Stimulated activated memory B cell treated with anti-CD40 and anti-IgM and Interleukin-4, amounts not matched to agents 10 μg/mL and 1 μg/mL and 100 μg/mL, for 72 hours (primary cell): ENCODE results near the gene WDR59.
"Not testable (repeated sequence)": the region's sequence is repeated elsewhere in the genome, so short reads cannot be mapped to it uniquely, and the experiment has no call there.

ENCODE experiments used
- ATAC-seq: fragments of 150-1000 bp; cut with Tn5 transposase; 2 replicates; pipeline ENCODE4 v1.10.0; 2021
- H3K27ac Mint-ChIP-seq: one replicate; pipeline ENCODE4 v1.8.0; 2022; ENCODE audit warnings: mild to moderate bottlenecking, mixed read lengths
- H3K27me3 Mint-ChIP-seq: one replicate; pipeline ENCODE4 v1.8.0; 2022; ENCODE audit warnings: mixed read lengths
- H3K36me3 Mint-ChIP-seq: one replicate; pipeline ENCODE4 v1.8.0; 2022; ENCODE audit warnings: mixed read lengths
- H3K4me1 Mint-ChIP-seq: one replicate; pipeline ENCODE4 v1.8.0; 2022; ENCODE audit warnings: mixed read lengths
- H3K4me3 Mint-ChIP-seq: one replicate; pipeline ENCODE4 v1.8.0; 2022; ENCODE audit warnings: mild to moderate bottlenecking, moderate library complexity, mixed read lengths
- H3K9me3 Mint-ChIP-seq: one replicate; pipeline ENCODE4 v1.8.0; 2022; ENCODE audit warnings: mixed read lengths

WDR59 gene

GRCh38 chr16:74844041-74844980 is 140.6 kb downstream of the WDR59 start:
- H3K36me3 Mint-ChIP-seq: no peaks in the 10 kb centered on the region
- peaks cover 10% of the 10 kb centered on the region for H3K27me3 Mint-ChIP-seq
- no peaks in the 10 kb centered on the region for H3K4me1 Mint-ChIP-seq
- no peak overlapping the region for H3K4me3 Mint-ChIP-seq
- H3K27ac Mint-ChIP-seq: no peak overlapping the region
- no peaks in the 10 kb centered on the region for H3K9me3 Mint-ChIP-seq
- no peak for ATAC-seq

DNA sequence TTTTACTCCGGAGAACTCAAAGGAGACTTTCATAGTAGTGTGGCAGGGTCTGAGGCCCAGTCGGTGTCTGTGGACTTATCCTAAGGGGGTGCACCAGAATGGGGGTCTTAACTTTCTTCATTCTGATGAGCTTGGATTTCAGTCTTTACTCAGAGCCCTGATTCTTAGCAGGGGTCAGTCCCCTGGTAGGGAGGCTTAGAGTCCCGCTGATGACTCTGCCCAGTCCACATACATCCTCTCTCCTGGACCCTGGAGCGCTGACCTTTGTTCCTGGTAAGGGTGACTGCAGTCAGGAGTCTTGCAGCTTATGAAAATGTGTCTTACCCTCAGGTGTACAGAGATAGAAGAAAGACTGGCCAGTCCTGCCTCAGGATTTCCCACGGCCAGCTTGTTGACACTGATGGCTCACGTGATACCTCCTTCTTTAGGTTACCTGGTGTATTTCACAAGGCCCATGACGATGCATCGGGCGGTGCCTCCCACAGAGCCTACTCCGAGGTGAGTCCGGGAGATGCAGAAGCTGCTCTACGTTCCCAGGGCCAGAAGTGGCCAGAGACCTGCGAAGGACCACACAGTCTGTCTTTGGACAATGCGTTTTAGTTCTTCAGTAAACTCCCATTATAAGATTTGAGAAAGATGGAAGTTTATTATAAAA is 141.4 kb downstream of the WDR59 start:
- peak; percentile 12 for ATAC-seq
- H3K27ac Mint-ChIP-seq, H3K4me1 Mint-ChIP-seq, H3K36me3 Mint-ChIP-seq, H3K4me3 Mint-ChIP-seq, H3K9me3 Mint-ChIP-seq: not testable (repeated sequence)
- peaks cover 12% of the 10 kb centered on the region for H3K27me3 Mint-ChIP-seq

GRCh38 chr16:74842413-74842812 is 142.5 kb downstream of the WDR59 start:
- no peak overlapping the region for H3K4me3 Mint-ChIP-seq
- ATAC-seq: no peak
- peaks cover 18% of the 10 kb centered on the region for H3K27me3 Mint-ChIP-seq
- H3K36me3 Mint-ChIP-seq: no peaks in the 10 kb centered on the region
- no peaks in the 10 kb centered on the region for H3K9me3 Mint-ChIP-seq
- H3K4me1 Mint-ChIP-seq: no peaks in the 10 kb centered on the region
- H3K27ac Mint-ChIP-seq: no peak overlapping the region

DNA sequence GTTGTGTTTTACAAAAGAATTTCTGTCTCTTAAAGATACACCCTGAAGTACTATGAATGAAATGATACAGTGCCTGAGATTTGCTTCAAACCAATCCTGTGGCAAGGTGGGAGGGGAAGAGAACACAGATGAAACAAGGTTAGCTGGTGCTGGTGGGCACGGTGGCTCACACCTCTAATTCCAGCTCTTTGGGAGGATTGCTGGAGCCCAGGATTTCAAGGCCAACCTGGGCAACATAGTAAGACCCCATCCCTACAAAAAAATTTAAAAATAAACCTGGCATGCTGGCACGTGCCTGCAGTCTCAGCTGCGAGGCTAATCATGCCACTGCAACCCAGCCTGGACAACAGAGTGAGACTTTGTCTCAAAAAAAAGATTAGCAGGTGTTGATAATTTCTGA is 143.0 kb downstream of the WDR59 start:
- no peaks in the 10 kb centered on the region for H3K36me3 Mint-ChIP-seq
- H3K4me3 Mint-ChIP-seq: no peak overlapping the region
- peaks cover 18% of the 10 kb centered on the region for H3K27me3 Mint-ChIP-seq
- H3K27ac Mint-ChIP-seq: no peak overlapping the region
- no peaks in the 10 kb centered on the region for H3K4me1 Mint-ChIP-seq
- H3K9me3 Mint-ChIP-seq: no peaks in the 10 kb centered on the region
- ATAC-seq: no peak

DNA sequence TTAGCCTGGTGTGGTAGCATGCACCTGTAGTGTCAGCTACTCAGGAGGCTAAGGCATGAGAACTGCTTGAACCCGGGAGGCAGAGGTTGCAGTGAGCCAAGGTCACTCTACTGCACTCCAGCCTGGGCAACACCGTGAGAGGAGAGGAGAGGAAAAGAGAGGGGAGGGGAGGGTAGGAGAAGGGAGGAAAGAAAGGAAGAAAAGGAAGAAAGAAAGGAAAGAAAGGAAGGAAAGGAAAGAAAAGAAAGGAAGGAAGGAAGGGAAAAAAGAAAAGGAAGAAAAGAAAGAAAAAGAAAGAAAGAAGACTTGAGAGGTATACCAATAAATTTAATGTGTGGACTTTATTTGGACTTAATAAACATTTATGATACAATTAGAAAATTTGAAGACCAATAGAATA is 143.5 kb downstream of the WDR59 start:
- Mint-ChIP-seq H3K4me3 (no peak overlapping the region), H3K36me3 (no peaks in the 10 kb centered on the region), H3K9me3 (no peaks in the 10 kb centered on the region), H3K27ac (no peak overlapping the region), H3K4me1 (no peaks in the 10 kb centered on the region), H3K27me3 (peaks cover 18% of the 10 kb centered on the region)
- no peak for ATAC-seq

DNA sequence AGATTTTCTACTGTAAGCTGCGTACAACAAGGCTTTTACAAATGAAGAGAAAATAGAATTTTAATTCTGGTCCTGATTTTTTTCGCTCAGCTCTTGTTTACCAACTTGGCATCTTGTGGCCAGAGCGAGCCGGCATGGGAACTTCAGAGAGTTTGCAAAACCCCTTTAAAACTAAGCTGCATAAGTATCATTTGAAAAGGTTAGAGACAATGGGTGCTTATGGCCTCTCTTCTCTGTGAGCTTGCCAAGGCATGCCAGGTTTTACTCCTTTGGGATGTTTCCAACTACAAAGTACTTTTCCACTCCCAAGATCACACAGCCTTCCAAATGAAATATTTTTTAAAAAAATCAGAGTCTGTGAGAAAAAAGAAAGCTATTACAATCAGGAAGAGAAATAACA is 147.9 kb downstream of the WDR59 start:
- no peaks in the 10 kb centered on the region for H3K4me1 Mint-ChIP-seq
- no peak overlapping the region for H3K27ac Mint-ChIP-seq

DNA sequence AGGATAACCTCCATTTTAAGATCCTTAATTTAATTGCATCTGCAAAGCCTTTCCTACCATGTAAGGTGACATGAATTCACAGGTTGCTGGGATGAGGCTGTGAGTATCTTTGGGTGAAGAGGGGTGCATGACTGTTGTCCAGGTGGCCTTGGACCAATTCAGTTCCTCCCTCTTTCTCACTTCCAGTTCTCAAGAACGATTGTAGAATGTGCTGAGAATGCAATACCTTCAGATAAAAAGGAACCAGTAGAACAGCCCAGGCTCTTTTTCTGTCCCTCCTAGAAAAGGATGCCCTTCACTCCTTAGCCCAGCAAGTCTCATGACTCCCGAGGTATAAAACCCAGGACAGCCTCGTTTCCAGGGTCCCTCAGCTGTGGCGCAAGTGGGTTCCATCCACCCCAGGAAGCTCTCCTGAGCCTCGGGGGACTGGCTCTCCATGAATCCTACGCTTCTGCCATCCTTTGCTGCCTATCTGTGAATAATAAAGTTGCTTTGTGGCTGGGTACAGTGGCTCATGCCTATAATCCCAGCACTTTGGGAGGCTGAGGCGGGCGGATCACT is 148.7 kb downstream of the WDR59 start:
- Mint-ChIP-seq H3K4me3 (no peak overlapping the region), H3K9me3 (no peaks in the 10 kb centered on the region), H3K36me3 (no peaks in the 10 kb centered on the region), H3K27ac (no peak overlapping the region), H3K4me1 (no peaks in the 10 kb centered on the region), H3K27me3 (peaks cover 35% of the 10 kb centered on the region)
- no peak for ATAC-seq

More for the DNA sequence above, 147.9 kb downstream of the WDR59 start:
- Mint-ChIP-seq H3K9me3 (no peaks in the 10 kb centered on the region), H3K4me3 (no peak overlapping the region), H3K27me3 (peaks cover 34% of the 10 kb centered on the region), H3K36me3 (no peaks in the 10 kb centered on the region)
- no peak for ATAC-seq

GRCh38 chr16:74832228-74832627 is 152.7 kb downstream of the WDR59 start:
- no peaks in the 10 kb centered on the region for H3K4me1 Mint-ChIP-seq
- no peak overlapping the region for H3K4me3 Mint-ChIP-seq
- no peak overlapping the region for H3K27ac Mint-ChIP-seq
- peaks cover 11% of the 10 kb centered on the region for H3K9me3 Mint-ChIP-seq
- peaks cover 43% of the 10 kb centered on the region for H3K27me3 Mint-ChIP-seq
- H3K36me3 Mint-ChIP-seq: peaks cover 15% of the 10 kb centered on the region
- no peak for ATAC-seq

DNA sequence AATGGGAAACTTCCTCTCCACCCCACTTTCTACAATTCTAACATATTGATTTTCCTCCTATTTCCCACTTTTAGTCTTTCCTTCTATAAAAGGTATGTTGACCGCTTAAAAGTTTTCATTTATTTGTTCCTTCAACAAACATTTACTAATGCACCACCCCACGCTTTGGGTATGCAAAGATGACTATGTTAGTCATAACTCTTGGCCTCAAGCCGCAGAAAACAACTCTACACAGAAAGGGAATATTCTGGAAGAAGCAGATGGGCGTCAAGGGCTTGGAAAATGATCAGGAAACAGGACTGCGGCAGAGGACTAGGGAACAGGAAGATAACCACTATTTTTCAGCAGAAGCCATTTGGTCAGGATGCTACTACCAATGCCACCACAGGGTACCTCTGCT is 153.5 kb downstream of the WDR59 start:
- H3K4me1 Mint-ChIP-seq: no peaks in the 10 kb centered on the region
- no peak overlapping the region for H3K27ac Mint-ChIP-seq
- peaks cover 15% of the 10 kb centered on the region for H3K36me3 Mint-ChIP-seq
- H3K27me3 Mint-ChIP-seq: peaks cover 43% of the 10 kb centered on the region
- no peak for ATAC-seq
- H3K9me3 Mint-ChIP-seq: peaks cover 11% of the 10 kb centered on the region
- no peak overlapping the region for H3K4me3 Mint-ChIP-seq

- Mint-ChIP-seq H3K4me1 (no peaks in the 10 kb centered on the region), H3K4me3 (no peak overlapping the region), H3K27ac (no peak overlapping the region), H3K36me3 (peaks cover 15% of the 10 kb centered on the region), H3K9me3 (peaks cover 11% of the 10 kb centered on the region), H3K27me3 (peaks cover 39% of the 10 kb centered on the region)
- no peak for ATAC-seq
Measured at GRCh38 chr16:74830648-74831047, 154.3 kb downstream of the WDR59 start.

- peaks cover 15% of the 10 kb centered on the region for H3K36me3 Mint-ChIP-seq
- ATAC-seq: no peak
- no peak overlapping the region for H3K27ac Mint-ChIP-seq
- H3K27me3 Mint-ChIP-seq: peaks cover 38% of the 10 kb centered on the region
- H3K9me3 Mint-ChIP-seq: peaks cover 13% of the 10 kb centered on the region
- no peaks in the 10 kb centered on the region for H3K4me1 Mint-ChIP-seq
- no peak overlapping the region for H3K4me3 Mint-ChIP-seq
Measured at GRCh38 chr16:74829637-74830036, 155.3 kb downstream of the WDR59 start.

- Mint-ChIP-seq H3K9me3 (peaks cover 19% of the 10 kb centered on the region), H3K4me3 (no peak overlapping the region), H3K36me3 (peaks cover 15% of the 10 kb centered on the region), H3K4me1 (no peaks in the 10 kb centered on the region), H3K27ac (no peak overlapping the region), H3K27me3 (peaks cover 53% of the 10 kb centered on the region)
- ATAC-seq: no peak
Measured at GRCh38 chr16:74825941-74826340, 159.0 kb downstream of the WDR59 start.

GRCh38 chr16:74825016-74825415 is 159.9 kb downstream of the WDR59 start:
- H3K27me3 Mint-ChIP-seq: peaks cover 56% of the 10 kb centered on the region
- no peaks in the 10 kb centered on the region for H3K4me1 Mint-ChIP-seq
- H3K4me3 Mint-ChIP-seq: no peak overlapping the region
- peaks cover 19% of the 10 kb centered on the region for H3K9me3 Mint-ChIP-seq
- peaks cover 15% of the 10 kb centered on the region for H3K36me3 Mint-ChIP-seq
- no peak overlapping the region for H3K27ac Mint-ChIP-seq
- ATAC-seq: no peak
